ENCODE data around the gene DCST2.
A peak's percentile ranks its signal among the peaks of the same experiment; 100 is the strongest.

DCST2 gene

DNA sequence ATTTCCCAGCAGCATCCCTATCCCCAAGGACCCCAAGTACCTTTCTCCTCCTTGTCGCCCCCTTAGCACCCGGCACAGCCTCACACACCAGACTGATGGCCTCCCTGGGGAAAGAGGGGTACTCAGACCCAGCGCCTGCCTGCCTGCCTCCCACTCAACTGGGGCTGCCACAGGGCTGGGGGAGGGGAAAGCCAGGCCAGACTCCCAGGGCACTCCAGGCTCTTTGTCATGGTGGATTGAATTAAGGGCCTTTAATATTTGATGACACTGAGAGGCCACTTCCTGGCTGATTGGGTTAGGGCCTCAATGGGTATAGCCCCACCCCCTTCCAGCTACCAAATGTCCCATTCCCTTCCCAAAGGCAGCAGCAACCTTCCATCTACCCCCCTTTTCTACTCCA, 64.8 kb downstream of the DCST2 start:
- H3K9me2 ChIP-seq (replicated peaks; ENCODE audit: low read depth, low read length), result no peaks in the 10 kb centered on the region
- peaks cover 13% of the 10 kb centered on the region for H4K20me1 ChIP-seq (ENCODE audit: insufficient read depth, low read length, poor library complexity, severe bottlenecking)
- no peaks in the 10 kb centered on the region for H3K27me3 ChIP-seq (ENCODE audit: insufficient read depth, low read length, poor library complexity, severe bottlenecking)
- no peak overlapping the region for H2AFZ ChIP-seq (ENCODE audit: low read length)
- H3K36me3 ChIP-seq (ENCODE audit: insufficient read depth, low read length), result peaks cover 32% of the 10 kb centered on the region; the same call in 1 of the 2 replicates
- H3K4me3 ChIP-seq (ENCODE audit: low read length, poor library complexity, severe bottlenecking), result no peak overlapping the region
- H3F3A ChIP-seq (ENCODE audit: low read depth), result peaks cover under 1% of the 10 kb centered on the region; the same call in 1 of the 2 replicates
- peak overlapping the region; percentile 52 for H3K9ac ChIP-seq (ENCODE audit: low read depth, low read length, poor library complexity, severe bottlenecking)
- H3K4me1 ChIP-seq (ENCODE audit: insufficient read depth, low read length, poor library complexity, severe bottlenecking), result peaks cover 36% of the 10 kb centered on the region
- H3K4me2 ChIP-seq (ENCODE audit: low read depth, low read length, poor library complexity, severe bottlenecking), result peak overlapping the region; percentile 70
- TF ChIP-seq EZH2phosphoT487 (IDR thresholded peaks at IDR 0.05; ENCODE audit: borderline replicate concordance), result no peak
- TF ChIP-seq, protein P1, sequence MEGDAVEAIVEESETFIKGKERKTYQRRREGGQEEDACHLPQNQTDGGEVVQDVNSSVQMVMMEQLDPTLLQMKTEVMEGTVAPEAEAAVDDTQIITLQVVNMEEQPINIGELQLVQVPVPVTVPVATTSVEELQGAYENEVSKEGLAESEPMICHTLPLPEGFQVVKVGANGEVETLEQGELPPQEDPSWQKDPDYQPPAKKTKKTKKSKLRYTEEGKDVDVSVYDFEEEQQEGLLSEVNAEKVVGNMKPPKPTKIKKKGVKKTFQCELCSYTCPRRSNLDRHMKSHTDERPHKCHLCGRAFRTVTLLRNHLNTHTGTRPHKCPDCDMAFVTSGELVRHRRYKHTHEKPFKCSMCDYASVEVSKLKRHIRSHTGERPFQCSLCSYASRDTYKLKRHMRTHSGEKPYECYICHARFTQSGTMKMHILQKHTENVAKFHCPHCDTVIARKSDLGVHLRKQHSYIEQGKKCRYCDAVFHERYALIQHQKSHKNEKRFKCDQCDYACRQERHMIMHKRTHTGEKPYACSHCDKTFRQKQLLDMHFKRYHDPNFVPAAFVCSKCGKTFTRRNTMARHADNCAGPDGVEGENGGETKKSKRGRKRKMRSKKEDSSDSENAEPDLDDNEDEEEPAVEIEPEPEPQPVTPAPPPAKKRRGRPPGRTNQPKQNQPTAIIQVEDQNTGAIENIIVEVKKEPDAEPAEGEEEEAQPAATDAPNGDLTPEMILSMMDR (conservative IDR thresholded peaks at IDR 0.05; ENCODE audit: low read length), result no peak
- H3K9me3 ChIP-seq (ENCODE audit: insufficient read depth, low read depth, low read length), result no peaks in the 10 kb centered on the region
- peaks cover 51% of the 10 kb centered on the region for H3K79me2 ChIP-seq (ENCODE audit: insufficient read depth, low read length)
